HepG2 (cell line): ENCODE results near the gene DRC7. TPM values are rescaled to one million over a fixed set of nuclear protein-coding genes. Genes with fewer than 3 reads are reported as not detected.

ENCODE experiments used
- AGO2 ChIP-seq: fragments of 200-400 bp; formaldehyde crosslinking; optimal IDR thresholded peaks from 2 replicates; pipeline ENCODE3; 2017; ENCODE audit warnings: mild to moderate bottlenecking, low read depth, low read length, moderate library complexity
- FOXM1 ChIP-seq: sonication (generic); formaldehyde crosslinking; IDR thresholded peaks from 2 replicates; pipeline ENCODE4 v1.5.0; 2020; ENCODE audit warnings: missing genetic modification reagents
- HMG20B ChIP-seq: conservative IDR thresholded peaks from 2 replicates; pipeline ENCODE4 v1.6.1; 2016; ENCODE audit warnings: missing genetic modification reagents, missing compliant biosample characterization
- MAZ ChIP-seq, 2 experiments: sonication (generic) in 1 of 2; formaldehyde crosslinking in 1 of 2; IDR thresholded peaks; 2 replicates each; pipeline versions ENCODE4 v1.5.0 to v1.6.1; 2012 to 2020; ENCODE audit warnings: low read depth in 2 of 2, mild to moderate bottlenecking in 2 of 2, borderline replicate concordance in 1 of 2, improper control_type of control experiment in 1 of 2, low read length in 1 of 2, missing genetic modification reagents in 1 of 2, moderate library complexity in 1 of 2
- RARG ChIP-seq: sonication (generic); formaldehyde crosslinking; IDR thresholded peaks from 2 replicates; pipeline ENCODE4 v1.4.0; 2020; ENCODE audit warnings: low read depth, mild to moderate bottlenecking, missing genetic modification reagents
- ZBTB21 ChIP-seq: sonication (generic); formaldehyde crosslinking; IDR thresholded peaks from 2 replicates; pipeline ENCODE4 v1.4.0; 2020; ENCODE audit warnings: missing genetic modification reagents
- ZNF672 ChIP-seq: sonication (generic); formaldehyde crosslinking; IDR thresholded peaks from 2 replicates; pipeline ENCODE4 v1.8.1; 2022; ENCODE audit warnings: missing genetic modification reagents
- ZSCAN25 ChIP-seq: sonication (generic); formaldehyde crosslinking; IDR thresholded peaks from 2 replicates; pipeline ENCODE4 v1.8.0; 2022; ENCODE audit warnings: mild to moderate bottlenecking, missing genetic modification reagents
- polyA plus RNA-seq, 8 experiments: library from polyadenylated mRNA; depleted of rRNA in 3 of 8; stranded (reverse) in 7 of 8; unstranded in 1 of 8; fragments of >200 nt; fragmentation: Illumina TruSeq in 4 of 8; extraction: Trizol in 4 of 8; gene quantifications; 2 replicates each; pipeline versions ENCODE4 v1.2.1 to v1.2.3, GENCODE V29; 2011 to 2016; ENCODE audit warnings: low read depth in 4 of 8, missing spikeins in 1 of 8, mixed read lengths in 1 of 8; ENCODE audit not compliant: insufficient read depth in 1 of 8
- total RNA-seq, 5 experiments: library from RNA; depleted of rRNA; stranded (reverse); fragments of >200 nt; fragmentation: Illumina TruSeq; extraction: Trizol; gene quantifications; 2 replicates each; pipeline ENCODE4 v1.2.3, GENCODE V29; 2016; ENCODE audit warnings: low read depth in 1 of 5
- TF ChIP-seq, protein P1 (sequence below): IDR thresholded peaks from 2 replicates; pipeline ENCODE4 v1.6.1; 2016
- TF ChIP-seq, protein P2 (sequence below): sonication (generic); formaldehyde crosslinking; IDR thresholded peaks from 2 replicates; pipeline ENCODE4 v1.5.0; 2020; ENCODE audit warnings: mild to moderate bottlenecking, low read depth, missing genetic modification reagents, borderline replicate concordance
- TF ChIP-seq, protein P3 (sequence below): sonication (generic); formaldehyde crosslinking; IDR thresholded peaks from 2 replicates; pipeline ENCODE4 v1.4.0; 2020; ENCODE audit warnings: mild to moderate bottlenecking, missing genetic modification reagents
- TF ChIP-seq, protein P4 (sequence below): sonication (generic); formaldehyde crosslinking; IDR thresholded peaks from 2 replicates; pipeline ENCODE4 v1.8.0; 2022; ENCODE audit warnings: low read depth, missing genetic modification reagents
- TF ChIP-seq, protein P5 (sequence below): sonication (generic); formaldehyde crosslinking; IDR thresholded peaks from 2 replicates; pipeline ENCODE4 v1.8.1; 2023; ENCODE audit warnings: mild to moderate bottlenecking, moderate library complexity, missing genetic modification reagents
- TF ChIP-seq, protein P6 (sequence below): IDR thresholded peaks from 2 replicates; pipeline ENCODE4 v1.6.1; 2016; ENCODE audit warnings: low read depth, borderline replicate concordance
- TF ChIP-seq, protein P7 (sequence below): sonication (generic); formaldehyde crosslinking; conservative IDR thresholded peaks from 2 replicates; pipeline ENCODE4 v1.4.0; 2020; ENCODE audit warnings: missing genetic modification reagents

Gene DRC7
- total and polyA plus RNA-seq, 2 of the 13 experiments (the other 11 are each of a cell fraction or from before 2014, with no cell fraction given) = 2.7 to 3.4 TPM

DNA sequence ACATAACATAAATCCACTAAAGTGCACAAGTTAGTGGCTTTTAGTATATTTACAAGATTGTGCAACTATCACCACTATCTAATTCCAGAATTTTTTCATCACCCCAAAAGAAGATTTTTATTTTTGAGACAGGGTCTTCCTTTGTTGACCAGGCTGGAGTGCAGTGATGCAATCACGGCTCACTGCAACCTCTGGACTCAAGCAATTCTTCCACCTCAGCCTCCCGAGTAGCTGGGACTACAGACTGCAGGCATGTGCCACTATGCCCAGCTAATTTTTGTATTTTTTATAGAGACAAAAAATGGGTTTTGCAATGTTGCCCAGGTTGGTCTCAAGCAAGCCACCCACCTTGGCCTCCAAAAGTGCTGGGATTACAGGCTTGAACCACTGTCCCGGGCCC is 15.1 kb downstream of the DRC7 start (continued):
- TF ChIP-seq, protein P1, sequence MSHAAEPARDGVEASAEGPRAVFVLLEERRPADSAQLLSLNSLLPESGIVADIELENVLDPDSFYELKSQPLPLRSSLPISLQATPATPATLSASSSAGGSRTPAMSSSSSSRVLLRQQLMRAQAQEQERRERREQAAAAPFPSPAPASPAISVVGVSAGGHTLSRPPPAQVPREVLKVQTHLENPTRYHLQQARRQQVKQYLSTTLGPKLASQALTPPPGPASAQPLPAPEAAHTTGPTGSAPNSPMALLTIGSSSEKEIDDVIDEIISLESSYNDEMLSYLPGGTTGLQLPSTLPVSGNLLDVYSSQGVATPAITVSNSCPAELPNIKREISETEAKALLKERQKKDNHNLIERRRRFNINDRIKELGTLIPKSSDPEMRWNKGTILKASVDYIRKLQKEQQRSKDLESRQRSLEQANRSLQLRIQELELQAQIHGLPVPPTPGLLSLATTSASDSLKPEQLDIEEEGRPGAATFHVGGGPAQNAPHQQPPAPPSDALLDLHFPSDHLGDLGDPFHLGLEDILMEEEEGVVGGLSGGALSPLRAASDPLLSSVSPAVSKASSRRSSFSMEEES = peak; percentile 25; the same call in 1 of the 2 replicates
- TF ChIP-seq, protein P2, sequence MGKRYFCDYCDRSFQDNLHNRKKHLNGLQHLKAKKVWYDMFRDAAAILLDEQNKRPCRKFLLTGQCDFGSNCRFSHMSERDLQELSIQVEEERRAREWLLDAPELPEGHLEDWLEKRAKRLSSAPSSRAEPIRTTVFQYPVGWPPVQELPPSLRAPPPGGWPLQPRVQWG (CRISPR knock-in tag) = no peak
- TF ChIP-seq ZNF672 (CRISPR knock-in tag) (no peak), ZSCAN25 (CRISPR knock-in tag) (no peak), AGO2 (no peak), MAZ (IDR thresholded peaks at IDR 0.05; ENCODE audit: borderline replicate concordance, low read depth, low read length) (no peak), MAZ (CRISPR knock-in tag; IDR thresholded peaks at IDR 0.05; ENCODE audit: low read depth) (no peak), RARG (CRISPR knock-in tag) (no peak), FOXM1 (CRISPR knock-in tag) (no peak), HMG20B (no peak), ZBTB21 (CRISPR knock-in tag) (no peak)
- TF ChIP-seq, protein P3, sequence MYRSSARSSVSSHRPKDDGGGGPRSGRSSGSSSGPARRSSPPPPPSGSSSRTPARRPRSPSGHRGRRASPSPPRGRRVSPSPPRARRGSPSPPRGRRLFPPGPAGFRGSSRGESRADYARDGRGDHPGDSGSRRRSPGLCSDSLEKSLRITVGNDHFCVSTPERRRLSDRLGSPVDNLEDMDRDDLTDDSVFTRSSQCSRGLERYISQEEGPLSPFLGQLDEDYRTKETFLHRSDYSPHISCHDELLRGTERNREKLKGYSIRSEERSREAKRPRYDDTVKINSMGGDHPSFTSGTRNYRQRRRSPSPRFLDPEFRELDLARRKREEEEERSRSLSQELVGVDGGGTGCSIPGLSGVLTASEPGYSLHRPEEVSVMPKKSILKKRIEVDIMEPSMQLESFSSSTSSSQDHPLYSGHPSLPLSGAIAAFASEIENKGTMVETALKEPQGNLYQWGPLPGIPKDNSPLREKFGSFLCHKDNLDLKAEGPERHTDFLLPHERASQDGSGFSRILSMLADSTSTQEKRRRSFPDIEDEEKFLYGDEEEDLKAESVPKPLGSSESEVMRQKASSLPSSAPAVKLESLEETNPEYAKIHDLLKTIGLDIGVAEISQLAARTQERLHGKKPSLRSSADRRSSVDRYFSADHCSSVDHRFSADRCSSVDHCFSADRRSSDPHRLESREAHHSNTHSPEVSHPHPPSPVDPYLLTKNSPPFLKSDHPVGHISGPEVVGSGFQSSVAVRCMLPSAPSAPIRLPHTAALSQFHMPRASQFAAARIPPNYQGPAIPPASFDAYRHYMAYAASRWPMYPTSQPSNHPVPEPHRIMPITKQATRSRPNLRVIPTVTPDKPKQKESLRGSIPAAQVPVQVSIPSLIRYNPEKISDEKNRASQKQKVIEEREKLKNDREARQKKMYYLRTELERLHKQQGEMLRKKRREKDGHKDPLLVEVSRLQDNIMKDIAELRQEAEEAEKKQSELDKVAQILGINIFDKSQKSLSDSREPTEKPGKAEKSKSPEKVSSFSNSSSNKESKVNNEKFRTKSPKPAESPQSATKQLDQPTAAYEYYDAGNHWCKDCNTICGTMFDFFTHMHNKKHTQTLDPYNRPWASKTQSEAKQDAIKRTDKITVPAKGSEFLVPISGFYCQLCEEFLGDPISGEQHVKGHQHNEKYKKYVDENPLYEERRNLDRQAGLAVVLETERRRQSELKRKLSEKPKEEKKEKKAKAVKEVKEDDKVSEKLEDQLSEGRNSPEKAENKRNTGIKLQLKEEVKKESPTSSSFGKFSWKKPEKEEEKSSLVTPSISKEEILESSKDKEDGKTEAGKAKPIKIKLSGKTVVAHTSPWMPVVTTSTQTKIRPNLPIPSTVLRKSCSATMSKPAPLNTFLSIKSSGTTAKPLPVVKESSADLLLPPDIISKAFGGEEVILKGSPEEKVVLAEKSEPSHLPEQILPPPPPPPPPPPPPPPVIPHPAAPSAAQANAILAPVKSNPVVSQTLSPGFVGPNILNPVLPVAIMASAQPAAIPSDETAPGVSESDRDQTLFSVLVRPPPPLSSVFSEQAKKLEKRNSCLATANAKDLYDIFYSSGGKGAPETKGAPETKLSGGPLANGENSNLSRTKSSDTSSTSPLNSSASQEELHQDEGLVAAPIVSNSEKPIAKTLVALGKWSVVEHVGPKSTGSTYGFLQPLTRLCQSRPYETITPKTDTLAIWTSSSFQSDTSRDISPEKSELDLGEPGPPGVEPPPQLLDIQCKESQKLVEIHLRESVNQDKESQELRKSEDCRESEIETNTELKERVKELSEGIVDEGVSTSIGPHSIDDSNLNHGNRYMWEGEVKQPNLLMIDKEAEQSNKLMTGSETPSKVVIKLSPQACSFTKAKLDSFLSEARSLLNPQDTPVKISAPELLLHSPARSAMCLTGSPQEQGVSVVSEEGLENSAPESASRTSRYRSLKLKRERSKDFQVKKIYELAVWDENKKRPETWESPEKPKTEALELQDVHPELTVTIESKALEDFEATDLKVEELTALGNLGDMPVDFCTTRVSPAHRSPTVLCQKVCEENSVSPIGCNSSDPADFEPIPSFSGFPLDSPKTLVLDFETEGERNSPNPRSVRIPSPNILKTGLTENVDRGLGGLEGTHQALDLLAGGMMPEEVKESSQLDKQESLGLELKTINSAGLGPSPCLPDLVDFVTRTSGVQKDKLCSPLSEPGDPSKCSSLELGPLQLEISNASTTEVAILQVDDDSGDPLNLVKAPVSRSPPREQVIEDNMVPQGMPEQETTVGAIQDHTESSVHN (CRISPR knock-in tag) = no peak
- TF ChIP-seq, protein P4, sequence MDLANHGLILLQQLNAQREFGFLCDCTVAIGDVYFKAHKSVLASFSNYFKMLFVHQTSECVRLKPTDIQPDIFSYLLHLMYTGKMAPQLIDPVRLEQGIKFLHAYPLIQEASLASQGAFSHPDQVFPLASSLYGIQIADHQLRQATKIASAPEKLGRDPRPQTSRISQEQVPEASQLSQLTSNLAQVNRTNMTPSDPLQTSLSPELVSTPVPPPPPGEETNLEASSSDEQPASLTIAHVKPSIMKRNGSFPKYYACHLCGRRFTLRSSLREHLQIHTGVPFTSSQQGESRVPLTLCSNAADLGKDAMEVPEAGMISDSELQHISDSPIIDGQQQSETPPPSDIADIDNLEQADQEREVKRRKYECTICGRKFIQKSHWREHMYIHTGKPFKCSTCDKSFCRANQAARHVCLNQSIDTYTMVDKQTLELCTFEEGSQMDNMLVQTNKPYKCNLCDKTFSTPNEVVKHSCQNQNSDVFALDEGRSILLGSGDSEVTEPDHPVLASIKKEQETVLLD (CRISPR knock-in tag) = no peak
- TF ChIP-seq, protein P5, sequence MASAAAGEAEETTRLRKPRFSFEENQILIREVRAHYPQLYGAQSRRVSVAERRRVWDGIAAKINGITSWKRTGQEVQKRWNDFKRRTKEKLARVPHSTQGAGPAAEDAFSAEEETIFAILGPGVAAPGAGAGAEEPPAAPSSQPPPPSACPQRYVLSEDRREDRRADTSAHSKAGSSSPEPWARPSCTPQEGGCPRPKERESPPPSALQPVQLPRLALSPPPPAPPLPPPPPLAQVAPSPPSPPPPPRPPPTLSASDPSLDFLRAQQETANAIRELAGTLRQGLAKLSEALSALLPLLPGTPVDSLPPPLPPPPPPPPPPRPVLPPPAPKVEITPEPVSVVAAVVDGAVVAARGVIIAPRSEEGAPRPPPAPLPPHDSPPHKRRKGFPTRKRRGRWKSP (CRISPR knock-in tag) = no peak
- TF ChIP-seq, protein P6, sequence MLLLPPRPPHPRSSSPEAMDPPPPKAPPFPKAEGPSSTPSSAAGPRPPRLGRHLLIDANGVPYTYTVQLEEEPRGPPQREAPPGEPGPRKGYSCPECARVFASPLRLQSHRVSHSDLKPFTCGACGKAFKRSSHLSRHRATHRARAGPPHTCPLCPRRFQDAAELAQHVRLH (CRISPR knock-in tag) = peak; percentile 38; the same call in 1 of the 2 replicates
- TF ChIP-seq, protein P7, sequence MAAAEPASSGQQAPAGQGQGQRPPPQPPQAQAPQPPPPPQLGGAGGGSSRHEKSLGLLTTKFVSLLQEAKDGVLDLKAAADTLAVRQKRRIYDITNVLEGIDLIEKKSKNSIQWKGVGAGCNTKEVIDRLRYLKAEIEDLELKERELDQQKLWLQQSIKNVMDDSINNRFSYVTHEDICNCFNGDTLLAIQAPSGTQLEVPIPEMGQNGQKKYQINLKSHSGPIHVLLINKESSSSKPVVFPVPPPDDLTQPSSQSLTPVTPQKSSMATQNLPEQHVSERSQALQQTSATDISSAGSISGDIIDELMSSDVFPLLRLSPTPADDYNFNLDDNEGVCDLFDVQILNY (CRISPR knock-in tag) = no peak
